Uterus (tissue), 2 donors: ENCODE measurements around the gene TRIO.

Experiments
- POLR2A ChIP-seq, 2 donors: fragments of 450-650 bp; IDR thresholded peaks; one replicate each; pipeline ENCODE4 v1.6.1; 2016; ENCODE audit warnings: antibody characterized with exemption in 2 of 2, mild to moderate bottlenecking in 1 of 2, moderate library complexity in 1 of 2
- TF ChIP-seq, protein P1 (sequence below), 4 experiments: fragments of 200-600 bp in 2 of 4; fragments of 450-650 bp in 2 of 4; sonication (generic) in 2 of 4; IDR thresholded peaks; one replicate each; pipeline ENCODE4 v1.5.1; 2016 to 2019; ENCODE audit warnings: antibody characterized with exemption in 4 of 4, mild to moderate bottlenecking in 2 of 4, moderate library complexity in 1 of 4

DNA sequence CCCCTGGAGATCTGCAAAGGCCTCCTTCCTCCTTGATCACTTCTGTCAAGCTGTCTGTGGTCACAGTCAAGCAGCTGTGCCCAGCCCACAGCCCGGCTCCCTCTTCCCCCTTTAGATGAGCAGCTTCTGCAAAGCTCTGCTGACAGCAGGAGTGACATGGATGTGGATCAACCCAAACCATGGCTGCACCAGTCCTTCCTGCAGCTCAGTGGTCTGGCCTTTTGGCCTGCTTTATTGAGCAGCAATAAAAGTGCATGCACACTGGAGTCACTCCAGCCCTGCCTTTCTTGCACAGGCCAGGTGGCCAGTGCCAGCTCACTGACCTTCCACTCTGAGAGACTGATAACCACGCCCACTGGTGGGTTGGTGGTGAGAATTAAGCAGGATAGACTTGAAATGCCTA is 347.2 kb downstream of the TRIO start:
- TF ChIP-seq, protein P1, sequence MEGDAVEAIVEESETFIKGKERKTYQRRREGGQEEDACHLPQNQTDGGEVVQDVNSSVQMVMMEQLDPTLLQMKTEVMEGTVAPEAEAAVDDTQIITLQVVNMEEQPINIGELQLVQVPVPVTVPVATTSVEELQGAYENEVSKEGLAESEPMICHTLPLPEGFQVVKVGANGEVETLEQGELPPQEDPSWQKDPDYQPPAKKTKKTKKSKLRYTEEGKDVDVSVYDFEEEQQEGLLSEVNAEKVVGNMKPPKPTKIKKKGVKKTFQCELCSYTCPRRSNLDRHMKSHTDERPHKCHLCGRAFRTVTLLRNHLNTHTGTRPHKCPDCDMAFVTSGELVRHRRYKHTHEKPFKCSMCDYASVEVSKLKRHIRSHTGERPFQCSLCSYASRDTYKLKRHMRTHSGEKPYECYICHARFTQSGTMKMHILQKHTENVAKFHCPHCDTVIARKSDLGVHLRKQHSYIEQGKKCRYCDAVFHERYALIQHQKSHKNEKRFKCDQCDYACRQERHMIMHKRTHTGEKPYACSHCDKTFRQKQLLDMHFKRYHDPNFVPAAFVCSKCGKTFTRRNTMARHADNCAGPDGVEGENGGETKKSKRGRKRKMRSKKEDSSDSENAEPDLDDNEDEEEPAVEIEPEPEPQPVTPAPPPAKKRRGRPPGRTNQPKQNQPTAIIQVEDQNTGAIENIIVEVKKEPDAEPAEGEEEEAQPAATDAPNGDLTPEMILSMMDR (IDR thresholded peaks at IDR 0.05): no peak
- TF ChIP-seq POLR2A (IDR thresholded peaks at IDR 0.05): no peak
